Measurements from ENCODE around the gene DNAH7. TPM values are rescaled to one million over a fixed set of nuclear protein-coding genes. Genes with fewer than 3 reads are reported as not detected.

The DNAH7 gene
- polyA plus RNA-seq, 1 donor (not counting 4 experiments of a cell fraction or from before 2014, with no cell fraction given) = 0.17 TPM

DNA sequence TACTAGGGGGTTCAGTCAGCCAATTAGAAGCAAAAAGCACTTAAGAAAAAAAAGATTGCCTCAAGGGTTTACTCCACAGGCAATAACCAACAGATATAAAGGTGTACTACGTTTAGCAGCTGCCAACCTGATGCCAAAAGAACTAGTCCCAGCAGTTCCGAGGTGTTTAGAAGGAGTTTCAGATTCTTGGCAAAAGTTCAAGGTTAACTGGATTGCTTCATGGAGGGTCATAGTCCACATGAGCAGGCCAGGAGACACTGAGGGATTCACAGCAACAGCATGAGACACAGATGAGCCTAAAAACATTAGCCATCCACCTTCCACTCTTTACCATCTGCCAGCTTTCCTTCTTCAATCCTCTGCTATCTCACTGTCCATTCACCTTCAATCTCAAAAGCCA lies 4.9 kb upstream of the DNAH7 start:
- no peak overlapping the region for H3K27ac ChIP-seq (ENCODE audit: control insufficient read depth, insufficient read depth, low read length)
- no peaks in the 10 kb centered on the region for H3K79me2 ChIP-seq (ENCODE audit: control insufficient read depth, insufficient read depth, low read length)
- TF ChIP-seq, protein P1, sequence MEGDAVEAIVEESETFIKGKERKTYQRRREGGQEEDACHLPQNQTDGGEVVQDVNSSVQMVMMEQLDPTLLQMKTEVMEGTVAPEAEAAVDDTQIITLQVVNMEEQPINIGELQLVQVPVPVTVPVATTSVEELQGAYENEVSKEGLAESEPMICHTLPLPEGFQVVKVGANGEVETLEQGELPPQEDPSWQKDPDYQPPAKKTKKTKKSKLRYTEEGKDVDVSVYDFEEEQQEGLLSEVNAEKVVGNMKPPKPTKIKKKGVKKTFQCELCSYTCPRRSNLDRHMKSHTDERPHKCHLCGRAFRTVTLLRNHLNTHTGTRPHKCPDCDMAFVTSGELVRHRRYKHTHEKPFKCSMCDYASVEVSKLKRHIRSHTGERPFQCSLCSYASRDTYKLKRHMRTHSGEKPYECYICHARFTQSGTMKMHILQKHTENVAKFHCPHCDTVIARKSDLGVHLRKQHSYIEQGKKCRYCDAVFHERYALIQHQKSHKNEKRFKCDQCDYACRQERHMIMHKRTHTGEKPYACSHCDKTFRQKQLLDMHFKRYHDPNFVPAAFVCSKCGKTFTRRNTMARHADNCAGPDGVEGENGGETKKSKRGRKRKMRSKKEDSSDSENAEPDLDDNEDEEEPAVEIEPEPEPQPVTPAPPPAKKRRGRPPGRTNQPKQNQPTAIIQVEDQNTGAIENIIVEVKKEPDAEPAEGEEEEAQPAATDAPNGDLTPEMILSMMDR (optimal IDR thresholded peaks at IDR 0.05 in 1 of 3, IDR thresholded peaks at IDR 0.05 in 1 of 3, conservative IDR thresholded peaks at IDR 0.05 in 1 of 3; ENCODE audit: extremely low read depth in 1 of 3, insufficient read depth in 2 of 3, low read length in 3 of 3) = no peak
- no peak for TF ChIP-seq EZH2 (IDR thresholded peaks at IDR 0.05; ENCODE audit: low read length)
- no peak overlapping the region for H2AFZ ChIP-seq (ENCODE audit: control insufficient read depth, low read length)
- H3K9me1 ChIP-seq (ENCODE audit: control insufficient read depth, extremely low read depth, insufficient read depth, low read length) = no peaks in the 10 kb centered on the region
- no peak overlapping the region for H3K9ac ChIP-seq (ENCODE audit: control insufficient read depth, extremely low read depth, insufficient read depth, low read length)
- H3K36me3 ChIP-seq (ENCODE audit: control insufficient read depth in 2 of 2, extremely low read depth in 1 of 2, insufficient read depth in 2 of 2, low read length in 2 of 2) = no peaks in the 10 kb centered on the region
- no peaks in the 10 kb centered on the region for H3K27me3 ChIP-seq (ENCODE audit: control insufficient read depth, extremely low read depth, insufficient read depth, low read length)
- H3K4me2 ChIP-seq (ENCODE audit: control insufficient read depth, extremely low read depth, insufficient read depth, low read depth, low read length) = no peak overlapping the region
- H4K20me1 ChIP-seq (ENCODE audit: control insufficient read depth, extremely low read depth, insufficient read depth, low read length) = no peaks in the 10 kb centered on the region
- H3K4me3 ChIP-seq (ENCODE audit: control insufficient read depth in 2 of 3, extremely low read depth in 1 of 3, insufficient read depth in 2 of 3, low read depth in 1 of 3, low read length in 3 of 3) = no peak overlapping the region
- DNase-seq (ENCODE audit: low read depth, low spot score) (no peak), FAIRE-seq (no peak)
- H3K9me3 ChIP-seq (ENCODE audit: control insufficient read depth, low read depth, low read length) = no peaks in the 10 kb centered on the region
- no peaks in the 10 kb centered on the region for H3K4me1 ChIP-seq (ENCODE audit: control insufficient read depth, extremely low read depth, insufficient read depth, low read length)
- dilution Hi-C loops (cut with MboI; ENCODE audit: extremely low pct_ligation_motif_present, low sequenced_read_pairs) = no loop called here

DNA sequence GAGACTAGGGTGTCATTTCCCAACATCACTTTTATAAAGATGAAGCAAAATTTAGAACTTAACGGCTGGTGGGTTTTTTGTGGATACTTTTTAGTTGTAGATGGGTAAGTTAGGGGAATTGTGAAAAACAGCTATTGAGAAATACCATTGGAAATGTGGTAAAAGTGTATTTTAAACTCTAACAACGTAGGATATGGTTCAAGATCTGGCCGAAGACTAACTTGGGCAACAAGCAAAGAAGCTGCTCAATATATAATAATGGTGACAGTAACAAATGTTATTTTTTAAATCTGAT lies 1.6 kb downstream of the DNAH7 start:
- FAIRE-seq (no peak), DNase-seq (ENCODE audit: low read depth, low spot score) (no peak)
- H3K4me3 ChIP-seq (ENCODE audit: control insufficient read depth in 2 of 3, extremely low read depth in 1 of 3, insufficient read depth in 2 of 3, low read depth in 1 of 3, low read length in 3 of 3) = no peak overlapping the region
- peaks cover 3% of the 10 kb centered on the region for H3K27me3 ChIP-seq (ENCODE audit: control insufficient read depth, extremely low read depth, insufficient read depth, low read length)
- no peak overlapping the region for H2AFZ ChIP-seq (ENCODE audit: control insufficient read depth, low read length)
- dilution Hi-C loops (cut with MboI; ENCODE audit: extremely low pct_ligation_motif_present, low sequenced_read_pairs) = no loop called here
- H3K36me3 ChIP-seq (ENCODE audit: control insufficient read depth in 2 of 2, extremely low read depth in 1 of 2, insufficient read depth in 2 of 2, low read length in 2 of 2) = no peaks in the 10 kb centered on the region
- peaks cover 2% of the 10 kb centered on the region for H3K4me1 ChIP-seq (ENCODE audit: control insufficient read depth, extremely low read depth, insufficient read depth, low read length)
- no peak overlapping the region for H3K4me2 ChIP-seq (ENCODE audit: control insufficient read depth, extremely low read depth, insufficient read depth, low read depth, low read length)
- no peak overlapping the region for H3K27ac ChIP-seq (ENCODE audit: control insufficient read depth, insufficient read depth, low read length)
- H3K9me1 ChIP-seq (ENCODE audit: control insufficient read depth, extremely low read depth, insufficient read depth, low read length) = no peaks in the 10 kb centered on the region
- no peaks in the 10 kb centered on the region for H4K20me1 ChIP-seq (ENCODE audit: control insufficient read depth, extremely low read depth, insufficient read depth, low read length)
- H3K9ac ChIP-seq (ENCODE audit: control insufficient read depth, extremely low read depth, insufficient read depth, low read length) = no peak overlapping the region
- TF ChIP-seq EZH2 (IDR thresholded peaks at IDR 0.05; ENCODE audit: low read length) = no peak
- TF ChIP-seq, protein P1 (optimal IDR thresholded peaks at IDR 0.05 in 1 of 3, IDR thresholded peaks at IDR 0.05 in 1 of 3, conservative IDR thresholded peaks at IDR 0.05 in 1 of 3; ENCODE audit: extremely low read depth in 1 of 3, insufficient read depth in 2 of 3, low read length in 3 of 3) = no peak
- H3K9me3 ChIP-seq (ENCODE audit: control insufficient read depth, low read depth, low read length) = no peaks in the 10 kb centered on the region
- no peaks in the 10 kb centered on the region for H3K79me2 ChIP-seq (ENCODE audit: control insufficient read depth, insufficient read depth, low read length)
